MCF 10A (cell line): ENCODE results near the gene CBX8. TPM values are rescaled to one million over a fixed set of nuclear protein-coding genes. Genes with fewer than 3 reads are reported as not detected.

ENCODE experiments used
- BruUV-seq: library from RNA; stranded (reverse); fragments of 400-500 nt; replicated peaks from 2 replicates; lab custom pipeline; 2021; lab: Mats Ljungman, UMichigan
- CTCF ChIA-PET: fragments of 300-600 bp; sonication (Branson Sonifier 250); formaldehyde crosslinking; extraction: SDS; loops from one replicate; lab custom pipeline; 2021; ENCODE audit warnings: antibody characterized with exemption, inconsistent platforms; lab: Yijun Ruan, JAX
- POLR2A ChIA-PET: fragments of 300-600, 350-650 bp; sonication (Branson Sonifier 250); formaldehyde crosslinking; extraction: SDS; loops from one replicate; lab custom pipeline; 2020; ENCODE audit warnings: antibody characterized with exemption, inconsistent platforms; lab: Yijun Ruan, JAX
- DNase-seq: peaks from one replicate; pipeline ENCODE4 v3.0.0-alpha.2; 2018; ENCODE audit not compliant: unreplicated experiment
- H3K27ac Mint-ChIP-seq: one replicate; pipeline ENCODE4 v1.8.0; 2022; ENCODE audit warnings: mild to moderate bottlenecking, low read depth, mixed read lengths; ENCODE audit not compliant: unreplicated experiment
- H3K27me3 Mint-ChIP-seq: one replicate; pipeline ENCODE4 v1.8.0; 2022; ENCODE audit warnings: mixed read lengths; ENCODE audit not compliant: insufficient read depth, unreplicated experiment
- H3K36me3 Mint-ChIP-seq: one replicate; pipeline ENCODE4 v1.8.0; 2022; ENCODE audit warnings: mild to moderate bottlenecking, moderate library complexity, mixed read lengths; ENCODE audit not compliant: insufficient read depth, unreplicated experiment
- H3K4me1 Mint-ChIP-seq: one replicate; pipeline ENCODE4 v1.8.0; 2022; ENCODE audit warnings: mixed read lengths; ENCODE audit not compliant: insufficient read depth, unreplicated experiment
- H3K4me3 Mint-ChIP-seq: one replicate; pipeline ENCODE4 v1.8.0; 2022; ENCODE audit warnings: mild to moderate bottlenecking, moderate library complexity, mixed read lengths; ENCODE audit not compliant: unreplicated experiment
- H3K9me3 Mint-ChIP-seq: one replicate; pipeline ENCODE4 v1.8.0; 2022; ENCODE audit warnings: mixed read lengths; ENCODE audit not compliant: unreplicated experiment
- intact Hi-C: fragments of 100-400 bp; cut with micrococcal nuclease; formaldehyde crosslinking; loops from 2 replicates; pipeline ENCODE4 v1.14.1; 2022
- total RNA-seq: library from RNA; stranded (reverse); gene quantifications from 2 replicates; pipeline ENCODE4 v1.2.3, GENCODE V29; 2022
- TF ChIP-seq, protein P1 (sequence below): fragments of 200-600 bp; IDR thresholded peaks from one replicate; pipeline ENCODE4 v1.8.0; 2022; ENCODE audit warnings: antibody characterized with exemption, mild to moderate bottlenecking; ENCODE audit not compliant: unreplicated experiment

The CBX8 gene
- total RNA-seq, 1 experiment from 2014 or later = 9.4 TPM

DNA sequence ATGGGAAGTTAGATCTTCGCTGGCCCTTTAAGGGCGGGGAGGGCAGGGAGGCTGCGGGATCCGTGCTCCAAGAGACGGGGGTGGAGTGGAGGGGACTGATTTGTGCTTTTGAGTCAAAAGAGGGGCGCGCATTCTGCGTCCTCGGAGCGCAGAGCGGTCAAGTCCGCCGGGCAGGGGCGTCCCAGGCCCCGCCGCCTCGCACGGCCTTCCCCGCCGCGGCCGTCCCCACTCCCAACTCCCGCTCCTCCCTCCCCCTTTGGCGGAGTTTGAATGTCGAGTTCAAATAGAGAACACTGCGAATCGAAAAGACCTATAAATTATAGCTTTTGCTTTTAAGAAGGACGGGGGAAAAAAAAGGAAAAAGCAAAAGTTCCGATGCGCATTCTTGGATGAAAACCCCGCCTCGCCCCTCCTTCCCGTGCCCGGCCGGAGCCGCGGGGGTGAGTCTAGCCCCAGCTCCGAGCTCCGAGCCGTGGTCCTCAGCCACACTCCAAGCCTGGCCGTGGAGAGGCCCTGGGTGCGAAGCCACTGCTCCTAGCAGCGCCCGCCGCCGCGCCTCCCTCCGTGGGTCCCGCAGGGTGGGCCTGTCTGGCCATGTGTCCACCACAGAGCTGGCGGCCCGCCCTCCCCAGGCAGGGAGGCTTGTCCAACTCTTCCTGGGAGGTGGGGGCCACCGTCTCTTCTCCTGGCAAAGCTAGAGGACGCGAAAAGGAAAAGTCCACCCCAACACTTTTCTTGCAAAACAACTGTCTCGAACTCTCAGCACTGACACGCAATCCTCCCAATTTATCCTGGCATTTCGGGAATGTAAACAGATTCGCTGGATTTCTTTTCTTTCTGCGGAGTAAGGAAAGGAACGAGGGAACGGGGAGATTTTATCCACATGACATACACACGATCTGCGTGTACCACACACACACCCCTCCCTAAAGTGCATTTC, 3.6 kb downstream of the CBX8 start:
- Mint-ChIP-seq H3K4me1 (no peaks in the 10 kb centered on the region), H3K4me3 (no peak overlapping the region), H3K36me3 (peaks cover 22% of the 10 kb centered on the region), H3K9me3 (no peaks in the 10 kb centered on the region), H3K27me3 (no peaks in the 10 kb centered on the region), H3K27ac (no peak overlapping the region)
- no peak for DNase-seq
- ChIA-PET POLR2A (interaction anchor here (1.0 kb wide), 1 partner anchor 18 kb away, joined by 3 read pairs; no protein-coding TSS in a partner anchor), CTCF (interaction anchor here (0.5 to 0.9 kb wide), 2 partner anchors 10 to 316 kb away, joined by 3 read pairs; no protein-coding TSS in a partner anchor)
- TF ChIP-seq, protein P1, sequence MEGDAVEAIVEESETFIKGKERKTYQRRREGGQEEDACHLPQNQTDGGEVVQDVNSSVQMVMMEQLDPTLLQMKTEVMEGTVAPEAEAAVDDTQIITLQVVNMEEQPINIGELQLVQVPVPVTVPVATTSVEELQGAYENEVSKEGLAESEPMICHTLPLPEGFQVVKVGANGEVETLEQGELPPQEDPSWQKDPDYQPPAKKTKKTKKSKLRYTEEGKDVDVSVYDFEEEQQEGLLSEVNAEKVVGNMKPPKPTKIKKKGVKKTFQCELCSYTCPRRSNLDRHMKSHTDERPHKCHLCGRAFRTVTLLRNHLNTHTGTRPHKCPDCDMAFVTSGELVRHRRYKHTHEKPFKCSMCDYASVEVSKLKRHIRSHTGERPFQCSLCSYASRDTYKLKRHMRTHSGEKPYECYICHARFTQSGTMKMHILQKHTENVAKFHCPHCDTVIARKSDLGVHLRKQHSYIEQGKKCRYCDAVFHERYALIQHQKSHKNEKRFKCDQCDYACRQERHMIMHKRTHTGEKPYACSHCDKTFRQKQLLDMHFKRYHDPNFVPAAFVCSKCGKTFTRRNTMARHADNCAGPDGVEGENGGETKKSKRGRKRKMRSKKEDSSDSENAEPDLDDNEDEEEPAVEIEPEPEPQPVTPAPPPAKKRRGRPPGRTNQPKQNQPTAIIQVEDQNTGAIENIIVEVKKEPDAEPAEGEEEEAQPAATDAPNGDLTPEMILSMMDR = no peak
- no TSS peak for BruUV-seq
- intact Hi-C loops = no loop called here

DNA sequence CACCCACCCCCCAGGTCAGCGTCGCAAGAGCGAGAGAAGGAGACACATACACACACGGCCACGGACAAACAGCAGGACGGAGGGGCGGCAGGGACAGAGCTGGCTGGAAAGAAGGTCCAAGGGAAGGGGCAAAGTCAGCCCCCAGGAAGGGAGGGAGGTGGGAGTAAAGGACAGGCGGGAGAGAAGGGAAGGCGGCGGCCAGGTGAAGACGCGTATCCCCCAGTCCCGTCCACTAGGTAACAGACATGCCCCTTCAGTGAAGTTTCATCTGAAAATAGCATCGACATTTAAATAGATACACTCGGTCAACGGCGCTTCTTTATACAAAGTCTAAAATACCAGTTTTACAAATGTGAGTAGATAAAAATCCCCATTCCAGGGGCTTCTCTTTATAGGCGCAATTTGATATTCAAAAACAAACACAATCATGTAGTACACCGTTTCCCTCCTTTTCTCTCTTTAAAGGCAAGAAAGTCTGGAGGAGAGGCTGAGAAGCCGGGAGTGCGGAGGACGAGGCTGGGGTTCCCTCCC, 4.5 kb downstream of the CBX8 start:
- intact Hi-C loops = no loop called here
- H3K4me3 Mint-ChIP-seq = no peak overlapping the region
- no TSS peak for BruUV-seq
- DNase-seq = no peak
- no peaks in the 10 kb centered on the region for H3K27me3 Mint-ChIP-seq
- ChIA-PET POLR2A (no interaction called here), CTCF (interaction anchor here (0.6 kb wide), 1 partner anchor 52 kb away, joined by 3 read pairs; no protein-coding TSS in a partner anchor)
- TF ChIP-seq, protein P1 = no peak
- H3K4me1 Mint-ChIP-seq = no peaks in the 10 kb centered on the region
- H3K27ac Mint-ChIP-seq = no peak overlapping the region
- peaks cover 22% of the 10 kb centered on the region for H3K36me3 Mint-ChIP-seq
- H3K9me3 Mint-ChIP-seq = no peaks in the 10 kb centered on the region

DNA sequence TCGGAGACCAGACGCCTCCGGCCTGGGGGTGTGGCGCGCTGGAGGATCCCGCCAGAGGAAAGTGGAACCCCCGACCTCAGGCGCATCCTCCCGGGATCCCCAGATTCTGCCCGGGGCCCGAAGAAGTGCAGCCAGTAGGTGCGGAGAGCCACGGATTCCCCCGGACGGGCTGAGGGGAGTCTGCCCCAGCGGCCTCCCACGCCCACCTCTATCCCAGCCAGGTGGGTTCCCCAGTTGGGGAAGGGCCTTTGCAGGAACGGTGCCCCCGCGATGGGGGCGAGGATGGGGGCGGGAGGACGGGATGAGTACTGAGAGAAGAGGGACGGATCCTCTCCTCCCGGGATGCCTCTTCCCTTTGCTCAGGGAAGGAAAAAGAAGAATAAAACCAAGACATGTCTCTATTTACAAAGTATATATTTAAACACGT, 5.1 kb downstream of the CBX8 start:
- no peak overlapping the region for H3K4me3 Mint-ChIP-seq
- POLR2A ChIA-PET = interaction anchor here (0.9 kb wide), 1 partner anchor 131 kb away, joined by 3 read pairs; no protein-coding TSS in a partner anchor
- no peak overlapping the region for H3K27ac Mint-ChIP-seq
- no peaks in the 10 kb centered on the region for H3K4me1 Mint-ChIP-seq
- peaks cover 22% of the 10 kb centered on the region for H3K36me3 Mint-ChIP-seq
- BruUV-seq = no TSS peak
- TF ChIP-seq, protein P1 = no peak
- no peak for DNase-seq
- H3K9me3 Mint-ChIP-seq = no peaks in the 10 kb centered on the region
- no peaks in the 10 kb centered on the region for H3K27me3 Mint-ChIP-seq
- CTCF ChIA-PET = no interaction called here
- intact Hi-C loops = no loop called here
